ENCODE results near the gene COL13A1. TPM values are rescaled to one million over a fixed set of nuclear protein-coding genes. Genes with fewer than 3 reads are reported as not detected.

Gene COL13A1
- total and polyA plus RNA-seq, 11 donors, result 1.0 to 4.0 (median 1.7) TPM

- Histone ChIP-seq H3K4me3 (no peak overlapping the region), H3K27me3 (no peaks in the 10 kb centered on the region), H3K36me3 (no peaks in the 10 kb centered on the region), H3K9me3 (no peaks in the 10 kb centered on the region), H3K4me1 (peaks cover 0 to 6% (median 0%) of the 10 kb centered on the region in 12 donors), H3K27ac (no peak overlapping the region)
- WGBS, 4 donors, result 89 to 96% (median 94%) methylated on average over 4 of the region's 4 CpGs
- TF ChIP-seq POLR2A (IDR thresholded peaks at IDR 0.05), result no peak
- TF ChIP-seq, protein P1, sequence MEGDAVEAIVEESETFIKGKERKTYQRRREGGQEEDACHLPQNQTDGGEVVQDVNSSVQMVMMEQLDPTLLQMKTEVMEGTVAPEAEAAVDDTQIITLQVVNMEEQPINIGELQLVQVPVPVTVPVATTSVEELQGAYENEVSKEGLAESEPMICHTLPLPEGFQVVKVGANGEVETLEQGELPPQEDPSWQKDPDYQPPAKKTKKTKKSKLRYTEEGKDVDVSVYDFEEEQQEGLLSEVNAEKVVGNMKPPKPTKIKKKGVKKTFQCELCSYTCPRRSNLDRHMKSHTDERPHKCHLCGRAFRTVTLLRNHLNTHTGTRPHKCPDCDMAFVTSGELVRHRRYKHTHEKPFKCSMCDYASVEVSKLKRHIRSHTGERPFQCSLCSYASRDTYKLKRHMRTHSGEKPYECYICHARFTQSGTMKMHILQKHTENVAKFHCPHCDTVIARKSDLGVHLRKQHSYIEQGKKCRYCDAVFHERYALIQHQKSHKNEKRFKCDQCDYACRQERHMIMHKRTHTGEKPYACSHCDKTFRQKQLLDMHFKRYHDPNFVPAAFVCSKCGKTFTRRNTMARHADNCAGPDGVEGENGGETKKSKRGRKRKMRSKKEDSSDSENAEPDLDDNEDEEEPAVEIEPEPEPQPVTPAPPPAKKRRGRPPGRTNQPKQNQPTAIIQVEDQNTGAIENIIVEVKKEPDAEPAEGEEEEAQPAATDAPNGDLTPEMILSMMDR (IDR thresholded peaks at IDR 0.05), result no peak
- intact Hi-C loops (cut with DNase I), result no loop called here
- DNase-seq, result no peak
- ATAC-seq, result no peak
These were observed 71.5 kb downstream of the COL13A1 start for GRCh38 chr10:69873135-69873639.

- 55 to 67% (median 61%) methylated on average over 6 of the region's 6 CpGs for WGBS, 4 donors
- TF ChIP-seq POLR2A (IDR thresholded peaks at IDR 0.05), result no peak
- TF ChIP-seq, protein P1 (IDR thresholded peaks at IDR 0.05), result no peak
- H3K4me1 ChIP-seq, result no peaks in the 10 kb centered on the region
- H3K4me3 ChIP-seq, result no peak overlapping the region
- no peak for ATAC-seq
- H3K36me3 ChIP-seq, result no peaks in the 10 kb centered on the region
- no peak overlapping the region for H3K27ac ChIP-seq
- no peaks in the 10 kb centered on the region for H3K9me3 ChIP-seq
- no peaks in the 10 kb centered on the region for H3K27me3 ChIP-seq
- no peak for DNase-seq
- intact Hi-C loops (cut with DNase I), result no loop called here
These were observed 72.7 kb downstream of the COL13A1 start for GRCh38 chr10:69874449-69874848.

DNA sequence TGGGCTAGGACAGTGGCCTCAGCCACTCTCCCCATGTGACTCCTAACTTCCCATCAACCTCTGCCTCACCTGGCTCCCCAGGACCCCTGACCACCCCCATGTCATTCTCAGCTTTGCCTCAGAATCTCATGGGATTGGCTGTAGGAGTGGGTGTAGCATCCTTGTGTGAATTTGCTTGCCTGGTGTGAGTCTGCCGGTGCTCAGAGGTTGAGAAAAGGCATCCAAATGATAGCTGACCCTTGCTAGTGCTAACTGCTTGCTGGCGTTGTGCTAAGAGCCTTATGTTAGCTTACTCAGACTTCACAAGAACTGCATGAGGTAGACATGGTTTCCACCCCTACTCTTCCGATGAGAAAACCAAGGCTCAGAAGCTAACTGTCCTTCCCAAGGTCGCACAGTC lies 74.2 kb downstream of the COL13A1 start:
- TF ChIP-seq, protein P1 (IDR thresholded peaks at IDR 0.05), result no peak
- no peak for TF ChIP-seq POLR2A (IDR thresholded peaks at IDR 0.05)
- H3K27me3 ChIP-seq, result peaks cover 0 to 6% (median 0%) of the 10 kb centered on the region in 9 donors
- intact Hi-C loops (cut with DNase I), result no loop called here
- H3K36me3 ChIP-seq, result no peaks in the 10 kb centered on the region
- H3K27ac ChIP-seq, result no peak overlapping the region
- WGBS, 4 donors, result 86 to 98% (median 91%) methylated on average over 4 of the region's 4 CpGs
- no peak for ATAC-seq
- H3K4me3 ChIP-seq, result no peak overlapping the region
- DNase-seq, result no peak
- no peaks in the 10 kb centered on the region for H3K9me3 ChIP-seq
- H3K4me1 ChIP-seq, result peaks cover 0 to 8% (median 0%) of the 10 kb centered on the region in 12 donors

GRCh38 chr10:69876286-69876685 lies 74.6 kb downstream of the COL13A1 start:
- TF ChIP-seq POLR2A (IDR thresholded peaks at IDR 0.05), result no peak
- TF ChIP-seq, protein P1 (IDR thresholded peaks at IDR 0.05), result no peak
- WGBS, 4 donors, result 83 to 92% (median 90%) methylated on average over 8 of the region's 8 CpGs
- H3K27ac ChIP-seq, result no peak overlapping the region
- H3K9me3 ChIP-seq, result no peaks in the 10 kb centered on the region
- intact Hi-C loops (cut with DNase I), result no loop called here
- no peak overlapping the region for H3K4me3 ChIP-seq
- H3K4me1 ChIP-seq, result peaks cover 0 to 12% (median 0%) of the 10 kb centered on the region in 12 donors
- no peak for DNase-seq
- H3K36me3 ChIP-seq, result no peaks in the 10 kb centered on the region
- H3K27me3 ChIP-seq, result peaks cover 0 to 6% (median 0%) of the 10 kb centered on the region in 9 donors
- ATAC-seq, result no peak
